Retinal pigment epithelial cell (primary cell): ENCODE measurements around the gene ABCC12.

ENCODE experiments used
- DNase-seq: peaks from one replicate; pipeline ENCODE4 v3.0.0-alpha.2; 2010; ENCODE audit warnings: low read depth
- H3K4me3 ChIP-seq: 2 replicates; pipeline ENCODE4 v1.5.1; 2011; ENCODE audit warnings: mild to moderate bottlenecking, low read length, control low read depth, moderate library complexity
- CTCF ChIP-seq: conservative IDR thresholded peaks from 2 replicates; pipeline ENCODE4 v1.5.1; 2011; ENCODE audit warnings: low read depth, low read length, control low read depth, inconsistent platforms

The ABCC12 gene

GRCh38 chr16:48156790-48157209, 1.0 kb upstream of the ABCC12 start:
- no peak overlapping the region for H3K4me3 ChIP-seq
- peak; percentile 91 for TF ChIP-seq CTCF
- DNase-seq = no peak

DNA sequence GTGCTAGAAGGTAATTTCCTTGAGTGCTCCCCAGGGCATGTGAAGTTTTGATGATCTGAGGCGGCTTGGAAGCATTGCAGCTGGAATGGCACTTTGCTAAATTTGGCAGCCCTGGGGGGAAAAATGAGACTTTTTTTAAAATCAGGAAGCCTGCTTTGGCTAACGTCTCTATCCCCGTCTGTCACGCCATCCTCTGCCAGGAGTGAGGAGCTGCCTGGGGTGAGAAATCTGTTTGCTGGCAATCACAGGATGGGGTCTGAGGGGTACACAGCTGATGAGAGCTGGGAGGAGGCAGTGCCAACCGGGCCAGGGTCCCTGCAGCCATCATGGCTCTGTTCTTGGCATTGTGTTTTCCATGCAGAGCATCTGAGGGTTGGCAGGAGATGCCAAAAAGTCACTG, 2.0 kb downstream of the ABCC12 start:
- DNase-seq = no peak
- no peak for TF ChIP-seq CTCF
- no peak overlapping the region for H3K4me3 ChIP-seq

DNA sequence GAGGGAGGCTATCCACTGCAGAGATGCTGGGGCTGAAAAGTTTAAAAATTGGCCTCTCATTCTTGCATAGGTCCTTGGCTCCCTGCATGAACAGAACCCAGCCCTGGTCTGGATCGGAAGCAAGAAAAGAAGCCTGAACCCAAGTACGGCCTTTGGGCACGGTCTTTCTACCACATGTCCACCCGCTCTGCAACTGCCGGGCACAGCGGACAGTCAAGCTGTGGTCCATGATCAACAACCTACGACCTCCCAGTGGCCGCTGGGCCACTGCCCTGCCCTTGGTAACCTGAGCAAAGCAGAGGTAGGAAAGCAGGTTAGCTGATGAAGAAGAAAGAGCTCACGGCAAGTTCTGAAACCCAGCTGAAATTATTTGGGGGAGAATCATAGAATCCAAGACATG, 3.6 kb downstream of the ABCC12 start:
- H3K4me3 ChIP-seq = no peak overlapping the region
- DNase-seq = no peak
- TF ChIP-seq CTCF = no peak

GRCh38 chr16:48150707-48151106, 5.1 kb downstream of the ABCC12 start:
- no peak overlapping the region for H3K4me3 ChIP-seq
- no peak for DNase-seq
- no peak for TF ChIP-seq CTCF

GRCh38 chr16:48146710-48147109, 9.1 kb downstream of the ABCC12 start:
- no peak for DNase-seq
- no peak for TF ChIP-seq CTCF
- H3K4me3 ChIP-seq = no peak overlapping the region

DNA sequence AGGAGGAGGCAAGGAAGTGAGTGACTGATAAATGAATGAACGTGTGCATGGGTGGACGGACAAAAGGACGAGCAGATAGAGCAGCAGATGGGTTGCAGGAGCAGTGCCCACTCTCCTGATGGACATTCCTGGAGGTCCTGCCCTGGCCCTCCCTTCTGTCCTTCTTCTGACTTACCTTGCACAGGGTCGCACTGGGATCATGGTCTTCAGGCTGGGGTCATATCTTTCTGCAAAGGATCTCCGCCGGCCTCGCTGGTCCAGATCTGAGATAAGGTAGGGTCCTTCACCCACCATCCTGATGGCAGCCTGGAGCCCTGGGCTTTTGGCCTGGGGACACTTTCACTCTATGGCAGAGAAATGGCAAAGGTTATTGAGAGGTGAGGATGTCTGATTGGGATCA, 9.7 kb downstream of the ABCC12 start:
- no peak overlapping the region for H3K4me3 ChIP-seq
- DNase-seq = no peak
- no peak for TF ChIP-seq CTCF

DNA sequence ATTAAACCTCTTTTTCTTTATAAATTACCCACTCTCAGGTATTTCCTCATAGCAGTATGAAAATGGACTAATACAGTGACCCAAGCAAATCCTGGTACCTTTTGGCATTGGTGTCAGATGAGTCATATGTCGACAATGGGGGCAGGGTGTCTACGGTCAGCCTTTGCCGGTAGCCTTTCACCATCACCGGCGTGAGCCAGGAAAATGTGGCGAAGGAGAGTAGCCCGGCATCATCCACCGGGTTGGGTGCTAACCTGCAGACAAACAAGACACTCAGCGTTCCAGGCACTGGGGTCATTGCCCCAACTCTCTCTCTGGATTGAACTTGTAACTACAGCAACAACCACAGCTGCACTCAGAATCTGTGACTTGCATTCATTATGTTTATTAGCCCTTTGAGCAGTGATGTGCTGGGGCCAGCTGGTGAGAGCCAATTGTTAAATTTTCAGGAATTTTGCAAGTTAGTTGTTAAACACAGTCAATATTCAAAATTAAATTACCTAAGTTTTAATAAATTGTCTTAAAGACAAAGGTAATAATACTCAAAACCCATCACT, 11.9 kb downstream of the ABCC12 start:
- DNase-seq = no peak
- no peak for TF ChIP-seq CTCF
- no peak overlapping the region for H3K4me3 ChIP-seq
